Upper lobe of right lung (tissue), 1 donor: Measurements from ENCODE around the gene NDRG2. TPM values are rescaled to one million over a fixed set of nuclear protein-coding genes. Genes with fewer than 3 reads are reported as not detected.
A peak's percentile ranks its signal among the peaks of the same experiment; 100 is the strongest.
"Not testable (repeated sequence)": the region's sequence is repeated elsewhere in the genome, so short reads cannot be mapped to it uniquely, and the experiment has no call there.

Experiments used
- ATAC-seq: fragments of 200-7000 bp; cut with Tn5 transposase; one replicate; pipeline ENCODE4 v1.9.1; 2020; ENCODE audit warnings: mild to moderate bottlenecking, moderate library complexity
- DNase-seq: peaks from one replicate; pipeline ENCODE4 v3.0.0-alpha.2; 2020
- H3K27ac ChIP-seq: fragments of 200-600 bp; one replicate; pipeline ENCODE4 v1.8.0; 2022
- H3K27me3 ChIP-seq: fragments of 200-600 bp; one replicate; pipeline ENCODE4 v1.8.0; 2022; ENCODE audit warnings: mild to moderate bottlenecking
- H3K36me3 ChIP-seq: fragments of 200-600 bp; one replicate; pipeline ENCODE4 v1.8.0; 2022
- H3K4me1 ChIP-seq: fragments of 200-600 bp; one replicate; pipeline ENCODE4 v1.8.0; 2022
- H3K4me3 ChIP-seq: fragments of 200-600 bp; one replicate; pipeline ENCODE4 v1.8.0; 2022; ENCODE audit warnings: mild to moderate bottlenecking
- H3K9me3 ChIP-seq: fragments of 200-600 bp; one replicate; pipeline ENCODE4 v1.8.0; 2022
- CTCF ChIP-seq: fragments of 200-600 bp; IDR thresholded peaks from one replicate; pipeline ENCODE4 v1.8.0; 2022; ENCODE audit warnings: antibody characterized with exemption
- intact Hi-C: fragments of 100-400 bp; cut with DNase I; formaldehyde crosslinking; loops from one replicate; pipeline ENCODE4 v1.11.0; 2022
- total RNA-seq: library from RNA; stranded (reverse); fragmentation: NEBNext Ultra II Directional; extraction: Animal tissue kit (Norgen Biotek cat#: 25700); gene quantifications from one replicate; pipeline ENCODE4 v1.2.1, GENCODE V29; 2021
- donor health status: DM: no; HTN: yes; CAD: no; lungs with severe emphysema.

The NDRG2 gene
- total RNA-seq, 1 donor from 2014 or later, result 127 TPM

GRCh38 chr14:21017528-21018245 lies 7.2 kb downstream of the NDRG2 start:
- intact Hi-C loops, result loop anchor here (5.0 kb wide), 1 partner anchor 75 kb away; no protein-coding TSS in a partner anchor
- H3K4me3 ChIP-seq, result no peak overlapping the region
- H3K9me3 ChIP-seq, result no peaks in the 10 kb centered on the region
- peak; percentile 10 for ATAC-seq
- no peak overlapping the region for H3K27ac ChIP-seq
- H3K27me3 ChIP-seq, result no peaks in the 10 kb centered on the region
- no peak for TF ChIP-seq CTCF
- DNase-seq, result no peak
- peaks cover 7% of the 10 kb centered on the region for H3K4me1 ChIP-seq
- peaks cover 50% of the 10 kb centered on the region for H3K36me3 ChIP-seq

GRCh38 chr14:21016413-21017190 lies 8.3 kb downstream of the NDRG2 start:
- H3K36me3 ChIP-seq, result peaks cover 45% of the 10 kb centered on the region
- H3K27me3 ChIP-seq, result no peaks in the 10 kb centered on the region
- intact Hi-C loops, result loop anchor here (5.0 kb wide), 1 partner anchor 76 kb away; no protein-coding TSS in a partner anchor
- peaks cover 7% of the 10 kb centered on the region for H3K4me1 ChIP-seq
- no peak overlapping the region for H3K27ac ChIP-seq
- no peak for TF ChIP-seq CTCF
- H3K4me3 ChIP-seq, result no peak overlapping the region
- ATAC-seq (no peak), DNase-seq (no peak)
- no peaks in the 10 kb centered on the region for H3K9me3 ChIP-seq

DNA sequence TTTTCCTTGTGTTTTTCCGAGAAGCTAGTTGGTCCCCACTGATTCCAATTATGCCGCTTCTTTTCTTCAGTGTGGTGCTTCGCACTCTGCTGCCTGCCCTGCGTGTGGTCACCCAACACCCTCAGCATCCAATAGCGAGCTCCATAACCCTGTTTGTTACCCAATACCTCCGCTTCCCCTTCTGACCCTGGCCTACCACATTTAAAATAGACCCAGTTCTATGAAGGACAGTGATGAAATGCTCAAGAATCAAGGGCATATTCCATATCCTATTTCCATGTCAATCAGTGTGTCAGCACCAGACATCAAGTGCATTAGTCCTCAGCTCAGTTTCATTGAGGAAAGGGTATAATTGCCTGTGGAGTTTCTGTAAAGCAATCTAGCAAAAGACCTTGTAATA lies 9.5 kb downstream of the NDRG2 start:
- peaks cover 7% of the 10 kb centered on the region for H3K4me1 ChIP-seq
- no peak for TF ChIP-seq CTCF
- DNase-seq (no peak), ATAC-seq (peak; percentile 46)
- H3K4me3 ChIP-seq, result no peak overlapping the region
- intact Hi-C loops, result loop anchor here (5.0 kb wide), 1 partner anchor 77 kb away; no protein-coding TSS in a partner anchor
- peaks cover 33% of the 10 kb centered on the region for H3K36me3 ChIP-seq
- no peaks in the 10 kb centered on the region for H3K27me3 ChIP-seq
- H3K27ac ChIP-seq, result no peak overlapping the region
- H3K9me3 ChIP-seq, result no peaks in the 10 kb centered on the region

- Histone ChIP-seq H3K9me3 (no peaks in the 10 kb centered on the region), H3K27me3 (no peaks in the 10 kb centered on the region), H3K4me1 (peaks cover 7% of the 10 kb centered on the region), H3K36me3 (peaks cover 28% of the 10 kb centered on the region), H3K27ac (no peak overlapping the region), H3K4me3 (no peak overlapping the region)
- peak; percentile 94 for TF ChIP-seq CTCF
- ATAC-seq (peak; percentile 93), DNase-seq (peak; percentile 76)
- intact Hi-C loops, result loop anchor here (5.0 kb wide), 1 partner anchor 78 kb away; no protein-coding TSS in a partner anchor
Observed at GRCh38 chr14:21014761-21015190, 10.1 kb downstream of the NDRG2 start.

DNA sequence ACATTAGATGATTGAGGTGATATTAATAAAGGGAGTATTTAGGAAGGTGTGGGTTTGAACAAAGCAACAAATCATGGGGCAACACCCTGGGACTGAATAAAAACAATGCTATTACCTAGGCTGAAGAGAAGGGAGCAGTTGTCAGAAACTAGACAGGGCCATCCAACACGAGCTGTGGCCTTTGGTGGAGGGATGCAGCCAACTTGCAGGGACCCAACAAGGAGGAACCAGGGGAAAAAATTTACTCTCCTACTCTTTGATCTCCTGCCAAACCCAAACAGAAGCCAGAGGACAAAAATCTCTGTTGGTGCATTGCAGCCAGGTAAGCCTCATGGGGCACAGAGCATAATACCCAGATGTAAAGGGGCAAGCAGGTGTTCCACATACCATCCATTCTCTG lies 13.7 kb downstream of the NDRG2 start:
- Histone ChIP-seq H3K4me1 (no peaks in the 10 kb centered on the region), H3K4me3 (no peak overlapping the region), H3K36me3 (no peaks in the 10 kb centered on the region), H3K27ac (no peak overlapping the region), H3K27me3 (no peaks in the 10 kb centered on the region), H3K9me3 (no peaks in the 10 kb centered on the region)
- intact Hi-C loops, result no loop called here
- TF ChIP-seq CTCF, result no peak
- DNase-seq (no peak), ATAC-seq (no peak)

- H3K4me3 ChIP-seq, H3K27ac ChIP-seq, H3K9me3 ChIP-seq, H3K27me3 ChIP-seq, H3K36me3 ChIP-seq, intact Hi-C loops, ATAC-seq, H3K4me1 ChIP-seq, DNase-seq: not testable (repeated sequence)
Observed at GRCh38 chr14:21009721-21010120, 15.1 kb downstream of the NDRG2 start.
